GM15510 (cell line): ENCODE results near the gene SNN.

Experiments
- POLR2A ChIP-seq: IDR thresholded peaks from 3 replicates; pipeline ENCODE4 v1.6.1; 2011; ENCODE audit warnings: borderline replicate concordance; ENCODE audit not compliant: insufficient read length; ENCODE audit errors: extremely low read depth

The SNN gene

DNA sequence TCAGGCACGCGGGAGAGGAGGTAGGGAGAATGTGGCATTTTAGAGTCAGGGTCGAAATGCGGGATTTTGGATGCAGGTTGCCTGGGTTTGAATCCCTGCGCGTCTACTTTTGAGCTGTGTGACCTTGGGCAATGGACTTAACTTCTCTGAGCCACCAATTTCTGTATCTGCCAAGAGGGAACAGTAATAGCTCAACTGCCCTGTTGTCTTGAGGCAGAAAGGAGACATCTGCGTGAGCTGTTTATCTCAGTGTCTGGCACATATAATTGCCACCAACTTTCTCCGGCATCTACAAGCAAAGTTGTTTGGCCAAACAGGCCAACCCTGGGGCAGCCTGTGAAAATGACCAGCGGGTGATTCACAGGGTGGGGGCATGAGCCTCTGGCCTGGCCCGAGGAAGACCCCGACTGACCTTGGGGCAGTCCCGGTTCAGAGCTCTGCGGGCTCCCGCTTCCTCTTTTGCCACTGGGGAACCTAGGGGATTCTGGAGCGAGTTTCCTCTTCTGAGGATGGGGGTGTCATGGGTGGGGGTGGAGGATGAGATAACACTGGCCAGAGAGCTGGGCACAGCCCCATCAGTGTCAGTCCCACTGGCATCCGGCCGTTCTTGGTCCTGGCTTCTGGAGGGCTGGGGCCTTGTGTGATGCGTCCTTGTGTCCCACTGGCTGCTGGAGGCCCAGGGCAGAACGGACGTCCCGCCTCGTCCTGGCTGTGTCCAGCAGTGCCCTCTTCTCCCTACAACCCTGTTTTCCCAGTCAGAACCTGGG, 1.3 kb downstream of the SNN start:
- peak; percentile 18 for TF ChIP-seq POLR2A

DNA sequence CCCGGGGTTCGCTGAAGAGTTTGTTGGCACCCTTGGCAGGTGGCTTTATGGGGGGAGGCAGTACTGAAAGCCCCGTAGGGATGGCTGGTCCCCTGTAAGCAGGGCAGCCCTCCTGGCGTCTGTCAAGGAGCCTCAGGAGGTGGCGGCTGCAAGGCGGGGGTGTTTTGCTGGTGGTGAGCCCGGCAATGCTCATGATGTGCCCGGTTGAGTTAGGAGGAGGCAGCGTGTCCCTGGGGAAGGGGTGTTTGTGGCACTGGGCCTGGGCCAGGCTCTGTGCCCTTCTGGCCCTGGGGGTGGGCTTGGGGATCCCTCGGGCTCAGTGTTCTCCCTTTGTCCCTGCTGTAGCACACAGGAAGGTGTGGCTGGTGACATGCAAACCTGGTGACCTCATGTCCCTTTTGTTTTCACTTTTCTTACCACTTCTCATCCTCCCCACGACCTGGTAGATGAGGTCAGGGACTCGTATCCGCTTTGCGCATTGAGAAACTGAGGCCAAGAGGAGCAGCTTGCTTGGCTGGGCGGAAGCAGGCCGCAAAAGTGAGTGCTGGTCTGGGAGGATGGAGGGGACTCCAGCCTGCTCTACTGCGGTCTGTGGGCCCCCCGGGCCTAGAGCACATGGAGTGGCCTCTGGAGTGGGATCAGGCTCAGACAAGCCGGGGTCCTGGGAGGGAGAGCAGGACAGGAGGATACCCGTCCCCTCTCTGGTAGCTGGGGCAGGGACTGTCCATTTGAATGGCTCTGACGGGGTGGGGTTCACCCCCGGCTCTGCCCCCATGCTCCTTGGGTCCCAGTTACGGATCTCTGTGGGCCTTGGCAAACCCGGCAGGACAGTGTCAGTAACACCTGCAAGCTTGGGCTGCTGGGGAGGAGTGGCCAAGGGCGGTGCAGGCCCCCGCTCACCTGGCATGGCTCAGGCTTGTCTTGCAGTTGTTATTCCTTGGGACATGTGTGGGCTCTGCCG, 2.2 kb downstream of the SNN start:
- peak; percentile 2 for TF ChIP-seq POLR2A

DNA sequence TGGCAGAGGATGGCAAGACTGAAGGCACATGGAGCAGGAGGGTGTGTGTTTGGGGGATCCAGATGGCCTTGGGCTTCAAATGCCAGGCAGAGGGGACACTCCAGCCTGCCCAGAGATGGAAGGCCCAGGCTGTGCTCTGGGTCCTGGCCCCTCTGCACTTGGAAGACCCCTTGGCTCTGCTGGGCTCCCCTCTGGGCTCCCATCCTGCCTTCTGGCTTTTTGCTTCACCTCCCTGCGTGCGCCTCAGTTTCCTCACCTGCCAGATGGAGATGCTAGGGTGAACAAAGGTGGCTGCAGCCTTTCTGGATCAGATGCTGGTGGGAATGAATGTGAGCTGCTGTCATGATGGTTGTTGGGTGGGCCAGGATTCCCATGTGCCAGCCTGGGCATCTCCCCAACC, 3.0 kb downstream of the SNN start:
- no peak for TF ChIP-seq POLR2A

DNA sequence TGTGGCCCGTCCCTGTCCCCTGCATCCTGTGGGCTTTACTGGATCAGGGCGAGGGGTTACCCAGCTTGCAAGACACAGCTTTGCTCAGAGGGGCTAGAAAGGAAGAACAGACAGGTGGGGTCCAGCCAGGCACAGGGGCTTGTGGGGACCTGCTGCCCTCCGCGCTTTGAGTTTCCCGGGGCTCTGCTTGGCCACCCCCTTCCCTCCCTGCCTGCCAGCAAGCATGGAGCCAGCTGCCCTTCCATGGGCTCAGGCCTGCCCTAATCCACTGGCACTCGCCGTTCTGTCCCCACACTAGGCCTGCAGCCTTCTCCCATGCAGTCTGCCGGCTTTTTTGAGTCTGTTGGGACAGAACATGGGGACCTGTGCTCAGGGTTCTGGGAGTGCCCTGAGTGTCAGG, 3.4 kb downstream of the SNN start:
- no peak for TF ChIP-seq POLR2A

DNA sequence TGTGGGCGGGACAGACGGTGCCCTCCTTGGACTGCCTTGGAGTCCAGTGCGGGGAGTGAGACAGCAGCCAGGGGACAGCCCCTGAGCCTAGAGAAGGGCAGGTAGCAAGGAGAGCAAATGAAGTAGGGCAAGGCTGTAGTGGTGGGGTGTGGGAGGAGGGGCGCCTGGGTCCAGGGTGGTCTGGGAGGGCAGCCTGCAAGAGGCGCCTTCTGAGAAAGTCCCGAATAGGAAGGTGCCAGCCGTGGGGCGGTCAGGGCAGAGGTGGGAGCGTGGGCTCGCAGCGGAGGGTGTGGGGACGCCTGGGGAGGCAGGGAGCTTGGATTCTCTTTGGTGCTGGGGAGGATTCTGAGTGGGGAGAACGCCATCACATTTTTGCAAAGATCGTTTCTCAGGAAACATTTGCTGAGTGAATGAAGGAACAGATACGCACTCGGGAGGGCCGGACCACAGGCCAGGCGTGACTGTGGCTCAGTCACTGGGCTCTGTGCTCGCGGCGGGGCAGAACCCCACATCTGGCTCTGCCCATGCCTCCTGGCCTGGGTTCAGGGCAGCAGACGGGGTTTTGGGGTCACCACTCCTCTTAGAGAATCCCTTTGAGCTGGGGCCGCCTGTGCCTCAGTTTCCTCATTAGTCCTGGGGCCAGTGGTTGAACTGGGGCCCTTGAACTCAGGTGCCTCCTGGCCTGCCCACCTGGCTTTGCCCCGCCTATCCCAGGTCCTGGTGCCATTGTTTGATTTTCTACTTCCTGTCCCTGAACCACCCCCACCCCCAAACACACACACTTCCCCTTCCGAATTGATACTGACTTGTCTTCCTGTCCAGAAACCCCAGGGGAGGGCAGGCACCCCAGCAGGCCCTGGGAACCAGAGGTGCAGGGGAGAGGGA, 4.2 kb downstream of the SNN start:
- TF ChIP-seq POLR2A: no peak

DNA sequence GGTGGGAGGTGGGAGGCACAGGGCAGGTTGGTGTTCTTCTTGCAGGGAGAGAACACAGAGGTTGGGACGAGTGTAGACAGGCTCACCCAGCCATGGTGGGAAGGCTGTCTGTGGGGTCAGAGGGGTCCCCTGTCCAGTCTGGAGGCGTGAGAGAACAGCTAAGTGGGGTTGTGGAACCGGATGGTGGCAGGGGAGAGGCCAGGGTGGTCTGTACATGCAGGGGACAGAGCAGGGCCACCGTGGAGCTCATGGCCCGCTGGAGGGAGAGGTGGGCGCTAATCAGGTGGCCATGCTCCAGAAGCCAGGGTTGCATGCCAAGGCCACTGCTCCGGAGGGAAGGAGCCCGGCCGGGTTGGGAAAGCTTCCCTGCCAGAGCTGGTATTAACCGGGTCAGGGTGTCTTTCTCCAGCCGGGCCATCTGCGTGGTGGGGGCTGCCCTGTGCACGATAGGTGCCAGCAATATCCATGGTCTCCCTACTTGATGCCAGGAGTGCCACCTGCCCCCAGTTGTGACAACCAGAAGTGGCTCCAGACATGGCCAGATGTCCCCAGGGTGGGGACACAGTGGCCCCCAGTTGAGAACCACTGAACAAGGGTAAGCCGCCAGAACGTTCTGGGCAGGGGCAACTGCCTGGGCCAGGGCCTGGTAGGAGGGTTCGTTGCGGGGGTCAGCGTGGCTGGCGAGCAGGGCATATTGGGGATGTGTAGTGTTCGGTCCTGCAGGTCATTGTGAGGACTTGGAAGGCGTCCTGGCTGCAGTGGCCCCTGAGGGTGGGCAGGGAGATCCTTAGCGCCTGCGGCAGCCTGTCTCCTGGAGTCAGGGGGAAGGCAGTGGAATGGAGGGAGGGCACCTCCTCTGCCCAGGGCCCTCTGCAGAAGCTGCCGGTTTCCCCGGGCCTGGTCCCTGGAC, 5.1 kb downstream of the SNN start:
- TF ChIP-seq POLR2A: no peak

DNA sequence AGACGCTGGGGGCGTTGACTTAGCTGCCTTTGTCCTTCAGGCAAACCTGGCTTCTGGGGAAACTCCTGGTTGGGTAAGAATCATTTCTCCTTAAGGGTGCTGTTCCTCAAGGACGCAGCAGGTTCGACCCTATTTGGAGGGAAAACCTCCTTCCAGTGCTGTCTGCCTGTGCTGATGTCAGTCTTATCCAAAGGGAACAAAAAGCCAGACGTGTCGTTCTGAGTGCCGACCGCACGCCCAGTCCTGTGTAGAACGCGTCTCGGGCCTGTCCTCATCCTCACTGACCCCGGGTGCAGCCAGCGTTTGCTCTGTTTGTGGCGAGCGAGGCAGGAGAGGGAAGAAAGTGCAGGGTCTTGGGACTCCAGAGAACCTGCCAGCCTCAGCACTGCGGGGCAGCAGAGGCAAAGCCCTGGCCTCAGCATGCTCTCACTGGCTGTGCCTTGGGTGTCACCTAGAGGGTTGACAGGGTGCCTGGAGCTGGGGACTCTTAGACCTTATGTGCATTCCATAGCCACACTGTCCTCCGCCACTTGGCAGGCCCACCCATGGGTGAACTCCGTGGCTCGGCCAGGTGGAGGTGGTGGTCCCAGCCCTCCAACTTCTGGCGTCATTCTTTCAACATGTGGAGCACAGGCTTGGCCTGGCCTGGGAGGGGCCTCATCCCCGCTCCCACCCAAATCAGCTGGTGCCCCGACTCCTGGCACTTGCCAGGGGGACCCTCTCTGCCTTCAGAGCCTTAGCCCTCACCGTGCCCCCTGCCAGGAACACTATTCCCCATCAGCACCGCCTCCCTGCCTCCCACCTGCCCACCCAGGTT, 6.0 kb downstream of the SNN start:
- TF ChIP-seq POLR2A: no peak

DNA sequence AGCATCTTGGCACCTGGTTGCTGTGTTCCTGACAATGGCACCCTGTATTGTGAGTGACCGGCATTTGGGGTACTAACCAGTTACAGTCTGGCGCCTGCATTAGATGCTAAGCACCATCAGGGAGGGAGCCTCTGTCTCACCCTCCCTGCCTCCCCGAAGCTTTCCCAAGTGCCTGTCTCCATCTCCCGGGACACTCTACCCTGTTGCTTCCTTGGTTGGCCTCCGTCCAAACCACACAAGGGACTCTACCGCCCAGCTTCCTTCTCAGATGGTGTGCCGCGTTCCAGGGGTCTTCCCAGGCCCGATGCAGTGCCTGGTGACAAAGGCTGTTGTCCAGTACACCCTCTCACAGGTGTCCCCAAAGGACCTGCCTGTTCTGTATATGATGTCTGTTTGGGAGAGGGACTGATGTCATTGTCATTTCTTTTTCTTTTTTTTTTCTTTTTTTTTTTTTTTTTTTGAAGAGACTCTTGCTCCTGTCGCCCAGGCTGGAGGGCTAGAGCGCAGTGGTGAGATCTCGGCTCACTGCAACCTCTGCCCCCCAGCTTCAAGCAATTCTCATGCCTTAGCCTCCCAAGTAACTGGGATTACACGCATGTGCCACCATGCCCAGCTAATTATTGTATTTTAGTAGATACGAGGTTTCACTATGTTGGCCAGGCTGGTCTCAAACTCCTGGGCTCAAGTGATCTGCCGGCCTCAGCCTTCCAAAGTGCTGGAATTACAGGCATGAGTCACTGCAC, 6.7 kb downstream of the SNN start:
- no peak for TF ChIP-seq POLR2A

DNA sequence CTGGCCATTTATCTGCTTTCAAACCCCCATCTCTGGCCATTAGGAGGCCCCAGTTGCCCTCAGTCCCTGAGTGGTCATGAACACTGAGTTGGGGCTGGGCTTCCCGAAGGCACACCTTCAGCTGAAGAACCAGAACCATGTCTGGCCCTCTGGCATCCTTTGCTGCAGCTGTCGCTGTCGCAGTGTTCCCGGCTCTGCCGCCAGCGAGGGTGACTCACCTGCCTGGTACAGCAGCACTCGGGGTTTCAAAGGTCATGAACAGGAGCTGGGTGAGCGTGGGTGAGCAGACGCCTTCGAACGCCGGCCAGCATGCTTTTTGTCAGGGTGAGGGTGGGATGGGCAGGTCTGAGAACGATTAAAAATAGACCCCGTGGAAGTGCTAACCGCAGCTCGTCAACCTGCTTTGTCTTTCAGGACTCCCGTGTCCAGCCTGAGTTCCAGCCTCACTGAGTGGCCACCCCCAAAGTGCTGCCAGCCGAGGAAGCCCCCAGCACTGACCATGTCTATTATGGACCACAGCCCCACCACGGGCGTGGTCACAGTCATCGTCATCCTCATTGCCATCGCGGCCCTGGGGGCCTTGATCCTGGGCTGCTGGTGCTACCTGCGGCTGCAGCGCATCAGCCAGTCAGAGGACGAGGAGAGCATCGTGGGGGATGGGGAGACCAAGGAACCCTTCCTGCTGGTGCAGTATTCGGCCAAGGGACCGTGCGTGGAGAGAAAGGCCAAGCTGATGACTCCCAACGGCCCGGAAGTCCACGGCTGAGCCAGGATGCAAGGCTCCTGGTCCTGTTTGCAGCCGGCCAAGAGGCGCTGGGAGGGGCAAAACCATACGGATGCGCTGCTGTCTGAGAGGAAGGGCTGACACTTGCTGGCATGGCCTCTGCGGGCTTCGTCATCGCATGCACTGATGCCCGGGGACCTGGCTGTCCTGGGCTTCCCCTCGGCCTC, 7.6 kb downstream of the SNN start:
- peak; percentile 16 for TF ChIP-seq POLR2A

DNA sequence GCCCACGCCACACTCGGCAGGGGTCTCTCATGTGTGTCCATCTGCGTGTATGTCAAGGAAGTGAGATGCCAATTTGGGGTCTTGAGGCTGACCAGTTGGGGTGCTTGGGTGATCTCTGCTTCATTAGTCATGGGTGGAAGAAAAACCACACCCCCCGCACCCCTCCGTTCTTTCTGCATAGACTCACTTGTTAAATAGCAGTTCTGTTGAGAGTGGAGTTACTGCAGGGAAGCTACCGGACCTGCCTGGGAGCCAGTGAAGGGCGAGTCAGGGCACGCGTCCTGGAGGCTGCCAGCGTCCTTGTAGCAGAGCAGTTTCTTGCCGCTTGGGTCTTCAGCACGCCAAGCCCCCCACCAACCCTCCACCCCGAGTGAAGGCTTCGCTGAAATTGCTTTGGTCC, 8.5 kb downstream of the SNN start:
- TF ChIP-seq POLR2A: no peak

DNA sequence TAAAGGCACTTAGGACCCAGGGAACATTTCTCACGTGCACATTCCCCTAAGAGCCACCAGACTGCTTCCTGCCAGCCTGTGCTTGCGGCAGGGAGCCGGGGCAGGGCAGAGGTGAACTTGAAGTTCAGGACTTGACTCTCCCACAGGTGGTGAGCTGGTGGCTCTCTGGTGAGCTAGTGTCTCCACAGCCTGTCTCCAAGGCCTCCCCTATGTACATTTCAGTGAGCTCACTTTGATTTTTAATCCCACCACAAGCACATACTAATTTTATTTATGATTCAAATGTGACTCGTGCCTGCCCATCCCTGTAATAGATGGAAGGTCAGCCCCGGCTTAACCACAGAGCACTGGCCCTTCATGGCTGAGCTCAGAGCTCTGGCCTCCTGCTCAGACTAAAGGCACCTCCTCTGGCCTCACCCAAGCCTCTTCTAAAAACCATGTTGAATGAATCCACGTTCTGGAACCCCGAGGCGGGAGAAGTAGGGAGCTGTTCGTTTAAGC, 9.2 kb downstream of the SNN start:
- no peak for TF ChIP-seq POLR2A
